ENCODE data around the gene EXD3. TPM values are rescaled to one million over a fixed set of nuclear protein-coding genes. Genes with fewer than 3 reads are reported as not detected.
A peak's percentile ranks its signal among the peaks of the same experiment; 100 is the strongest.

Gene EXD3
- total and polyA plus RNA-seq, 9 of the 15 experiments (the other 6 are each of a cell fraction or from before 2014, with no cell fraction given): 0.29 to 12.5 (median 3.9) TPM

DNA sequence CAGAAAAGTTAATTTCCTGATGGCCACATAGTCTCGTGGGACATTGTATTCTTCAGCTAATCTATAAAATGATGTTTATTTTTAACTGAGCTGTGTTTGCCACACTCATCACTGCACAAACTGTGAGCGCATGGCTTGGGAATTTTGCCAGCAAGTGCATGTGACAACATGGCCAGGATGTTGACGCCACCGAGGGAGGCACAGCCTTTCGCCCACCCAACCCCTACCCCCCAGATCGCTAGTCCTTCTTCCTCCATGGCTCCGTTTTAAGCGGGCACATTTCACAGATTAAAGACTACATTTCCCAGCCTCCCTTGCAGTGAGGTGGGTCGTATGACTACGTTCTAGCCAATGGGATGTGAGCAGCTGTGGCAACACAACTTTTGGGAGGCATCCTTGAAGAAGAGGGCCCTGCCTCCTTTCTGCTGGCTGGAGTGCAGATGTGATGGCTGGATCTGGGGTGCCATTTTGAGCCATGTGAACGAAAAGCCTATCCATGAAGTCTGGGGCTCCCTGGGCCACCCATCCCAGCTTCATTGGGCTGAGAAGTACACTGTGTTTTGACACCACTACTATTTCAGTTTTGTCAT lies 128.8 kb downstream of the EXD3 start:
- Histone ChIP-seq H3K27ac (ENCODE audit: extremely low read depth, low read depth, low read length) (no peak overlapping the region), H3K9ac (ENCODE audit: insufficient read depth in 1 of 2, low read depth in 2 of 2, low read length in 2 of 2) (no peak overlapping the region), H3K4me3 (no peak overlapping the region), H3K9me3 (replicated peaks; ENCODE audit: control insufficient read depth, insufficient read depth, low read depth, low read length) (0 out of 2 replicates have a peak, but pooled peaks cover 1% of the 10 kb centered on the region), H3K9me1 (ENCODE audit: control insufficient read depth, insufficient read depth, low read length) (no peaks in the 10 kb centered on the region), H2AFZ (ENCODE audit: low read depth, low read length) (peak overlapping the region; percentile 74), H3K36me3 (ENCODE audit: control insufficient read depth, insufficient read depth, low read length) (peaks cover 7% of the 10 kb centered on the region; the same call in 1 of the 3 replicates), H3K27me3 (ENCODE audit: control insufficient read depth in 2 of 2, insufficient read depth in 2 of 2, low read length in 2 of 2) (no peaks in the 10 kb centered on the region), H4K20me1 (replicated peaks; ENCODE audit: control insufficient read depth, insufficient read depth, low read length) (no peaks in the 10 kb centered on the region; the same call in none of the 2 replicates), H3K4me1 (replicated peaks in 1 of 2; ENCODE audit: control insufficient read depth in 2 of 2, insufficient read depth in 2 of 2, low read length in 2 of 2) (peaks cover 10 to 47% of the 10 kb centered on the region in 2 experiments; a peak in 4 of 5 replicates), H3K4me2 (ENCODE audit: insufficient read depth, low read length) (0 out of 2 replicates have a peak overlapping the region, but pooled peaks have one; percentile 3), H3K79me2 (ENCODE audit: control insufficient read depth, insufficient read depth, low read length) (peaks cover 3% of the 10 kb centered on the region)
- ATAC-seq (peak; percentile 81), FAIRE-seq (peak; percentile 95), DNase-seq (ENCODE audit: extremely low read depth in 1 of 4, low spot score in 3 of 4) (peak; percentile 62 to 82 (median 72))
- in situ Hi-C loops (cut with MboI) (loop anchor here (5.0 kb wide), 1 partner anchor 233 kb away; no protein-coding TSS in a partner anchor), intact Hi-C loops (cut with micrococcal nuclease) (no loop called here)
- 42% methylated on average over 11 of the region's 11 CpGs for WGBS (ENCODE audit: insufficient coverage, low coverage, missing lambda C conversion rate)
- BruUV-seq (replicated peaks): no TSS peak
- POLR2A ChIA-PET: interaction anchor here (0.7 kb wide), 1 partner anchor 243 kb away, joined by 3 read pairs; no protein-coding TSS in a partner anchor
- CTCF ChIA-PET (ENCODE audit: low intra/inter-chr PET ratio): interaction anchor here (1.7 kb wide), 1 partner anchor 16 kb away, joined by 8 read pairs; the partner anchor contains the start of gene TOR4A
- TF ChIP-seq ZNF785 (CRISPR knock-in tag; IDR thresholded peaks at IDR 0.05) (no peak), NONO (IDR thresholded peaks at IDR 0.05; ENCODE audit: low read depth in 2 of 2, low read length in 1 of 2) (no peak), MEF2D (tag; conservative IDR thresholded peaks at IDR 0.05; ENCODE audit: low read depth) (no peak), NCOA6 (IDR thresholded peaks at IDR 0.05) (no peak), RAD51 (IDR thresholded peaks at IDR 0.05; ENCODE audit: borderline replicate concordance, low read depth) (peak; percentile 58; the same call in 1 of the 2 replicates), ZNF583 (CRISPR knock-in tag; IDR thresholded peaks at IDR 0.05) (no peak), POLR3G (IDR thresholded peaks at IDR 0.05; ENCODE audit: extremely low read depth, insufficient read length, insufficient replicate concordance) (no peak), ZNF165 (CRISPR knock-in tag; IDR thresholded peaks at IDR 0.05; ENCODE audit: borderline replicate concordance) (no peak), DDX20 (tag; IDR thresholded peaks at IDR 0.05; ENCODE audit: low read depth) (no peak), RBM25 (IDR thresholded peaks at IDR 0.05; ENCODE audit: low read depth, low read length, severe bottlenecking) (peak; percentile 97), EHMT2 (IDR thresholded peaks at IDR 0.05) (no peak), BCL6 (CRISPR knock-in tag; IDR thresholded peaks at IDR 0.05) (no peak), ZNF134 (CRISPR knock-in tag; conservative IDR thresholded peaks at IDR 0.05) (no peak), ZFX (CRISPR knock-in tag; IDR thresholded peaks at IDR 0.05) (no peak), ZKSCAN1 (IDR thresholded peaks at IDR 0.05; ENCODE audit: low read depth, low read length) (no peak), PRMT5 (CRISPR knock-in tag; IDR thresholded peaks at IDR 0.05) (no peak)
- TF ChIP-seq, protein P1, sequence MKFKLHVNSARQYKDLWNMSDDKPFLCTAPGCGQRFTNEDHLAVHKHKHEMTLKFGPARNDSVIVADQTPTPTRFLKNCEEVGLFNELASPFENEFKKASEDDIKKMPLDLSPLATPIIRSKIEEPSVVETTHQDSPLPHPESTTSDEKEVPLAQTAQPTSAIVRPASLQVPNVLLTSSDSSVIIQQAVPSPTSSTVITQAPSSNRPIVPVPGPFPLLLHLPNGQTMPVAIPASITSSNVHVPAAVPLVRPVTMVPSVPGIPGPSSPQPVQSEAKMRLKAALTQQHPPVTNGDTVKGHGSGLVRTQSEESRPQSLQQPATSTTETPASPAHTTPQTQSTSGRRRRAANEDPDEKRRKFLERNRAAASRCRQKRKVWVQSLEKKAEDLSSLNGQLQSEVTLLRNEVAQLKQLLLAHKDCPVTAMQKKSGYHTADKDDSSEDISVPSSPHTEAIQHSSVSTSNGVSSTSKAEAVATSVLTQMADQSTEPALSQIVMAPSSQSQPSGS (CRISPR knock-in tag; IDR thresholded peaks at IDR 0.05): no peak
- TF ChIP-seq, protein P2, sequence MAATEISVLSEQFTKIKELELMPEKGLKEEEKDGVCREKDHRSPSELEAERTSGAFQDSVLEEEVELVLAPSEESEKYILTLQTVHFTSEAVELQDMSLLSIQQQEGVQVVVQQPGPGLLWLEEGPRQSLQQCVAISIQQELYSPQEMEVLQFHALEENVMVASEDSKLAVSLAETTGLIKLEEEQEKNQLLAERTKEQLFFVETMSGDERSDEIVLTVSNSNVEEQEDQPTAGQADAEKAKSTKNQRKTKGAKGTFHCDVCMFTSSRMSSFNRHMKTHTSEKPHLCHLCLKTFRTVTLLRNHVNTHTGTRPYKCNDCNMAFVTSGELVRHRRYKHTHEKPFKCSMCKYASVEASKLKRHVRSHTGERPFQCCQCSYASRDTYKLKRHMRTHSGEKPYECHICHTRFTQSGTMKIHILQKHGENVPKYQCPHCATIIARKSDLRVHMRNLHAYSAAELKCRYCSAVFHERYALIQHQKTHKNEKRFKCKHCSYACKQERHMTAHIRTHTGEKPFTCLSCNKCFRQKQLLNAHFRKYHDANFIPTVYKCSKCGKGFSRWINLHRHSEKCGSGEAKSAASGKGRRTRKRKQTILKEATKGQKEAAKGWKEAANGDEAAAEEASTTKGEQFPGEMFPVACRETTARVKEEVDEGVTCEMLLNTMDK (IDR thresholded peaks at IDR 0.05; ENCODE audit: borderline replicate concordance, insufficient read depth, low read depth, low read length, poor library complexity, severe bottlenecking): no peak
- TF ChIP-seq, protein P3, sequence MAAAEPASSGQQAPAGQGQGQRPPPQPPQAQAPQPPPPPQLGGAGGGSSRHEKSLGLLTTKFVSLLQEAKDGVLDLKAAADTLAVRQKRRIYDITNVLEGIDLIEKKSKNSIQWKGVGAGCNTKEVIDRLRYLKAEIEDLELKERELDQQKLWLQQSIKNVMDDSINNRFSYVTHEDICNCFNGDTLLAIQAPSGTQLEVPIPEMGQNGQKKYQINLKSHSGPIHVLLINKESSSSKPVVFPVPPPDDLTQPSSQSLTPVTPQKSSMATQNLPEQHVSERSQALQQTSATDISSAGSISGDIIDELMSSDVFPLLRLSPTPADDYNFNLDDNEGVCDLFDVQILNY (CRISPR knock-in tag; IDR thresholded peaks at IDR 0.05): no peak
